HG03175 (cell line): ENCODE data around the gene SMAP1.

Experiments
- ATAC-seq: cut with Tn5 transposase; IDR thresholded peaks from one replicate; pipeline ENCODE4 v1.9.1; 2021; ENCODE audit warnings: mild to moderate bottlenecking, moderate library complexity; ENCODE audit not compliant: unreplicated experiment

The SMAP1 gene

DNA sequence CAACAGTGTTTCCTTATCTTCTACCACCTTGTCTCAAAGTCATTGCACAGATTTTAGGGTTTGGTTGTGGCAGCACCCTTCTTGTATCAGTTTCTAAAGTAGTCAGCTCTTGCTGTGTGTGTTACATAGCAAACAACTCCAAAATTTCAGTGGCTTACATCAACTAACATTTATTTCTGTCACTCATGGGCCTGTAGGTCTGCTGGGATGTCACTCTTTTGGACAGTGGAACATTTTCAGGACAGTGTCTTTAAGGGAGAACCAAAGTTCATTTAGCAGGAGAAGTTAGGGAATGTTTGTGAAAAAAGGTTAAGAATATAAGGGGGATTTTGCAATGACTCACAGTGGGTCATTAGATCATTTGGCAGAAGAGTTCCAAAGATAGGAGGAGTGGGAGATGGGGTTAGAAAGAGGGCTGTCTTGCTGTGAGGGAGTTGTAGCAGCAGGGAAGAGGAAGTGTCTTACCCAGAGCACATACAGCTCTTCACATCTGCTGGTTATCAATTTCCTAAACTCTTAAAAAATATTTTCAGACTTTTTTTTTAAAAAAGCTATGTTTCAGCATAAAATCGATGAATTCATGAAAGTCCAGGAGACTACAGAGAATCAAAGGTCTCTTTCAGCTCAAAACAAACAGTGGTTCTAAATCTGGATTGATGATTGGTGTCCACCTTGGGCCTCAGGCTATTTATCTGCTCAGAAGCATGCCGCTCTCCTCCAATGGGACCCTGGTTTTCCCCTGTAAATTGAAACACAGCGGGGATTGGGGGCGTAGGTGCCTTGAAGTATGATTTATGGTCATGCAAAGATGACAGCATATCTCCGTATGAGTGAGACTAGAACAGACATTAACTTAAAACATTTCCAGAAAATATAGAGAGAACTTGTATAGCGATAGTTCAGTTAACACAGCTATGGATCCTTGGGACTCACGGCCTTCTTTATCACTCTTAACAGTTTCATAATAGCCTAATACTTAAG lies 171.9 kb downstream of the SMAP1 start:
- ATAC-seq = no peak

GRCh38 chr6:70841112-70841511 lies 173.4 kb downstream of the SMAP1 start:
- ATAC-seq = no peak

DNA sequence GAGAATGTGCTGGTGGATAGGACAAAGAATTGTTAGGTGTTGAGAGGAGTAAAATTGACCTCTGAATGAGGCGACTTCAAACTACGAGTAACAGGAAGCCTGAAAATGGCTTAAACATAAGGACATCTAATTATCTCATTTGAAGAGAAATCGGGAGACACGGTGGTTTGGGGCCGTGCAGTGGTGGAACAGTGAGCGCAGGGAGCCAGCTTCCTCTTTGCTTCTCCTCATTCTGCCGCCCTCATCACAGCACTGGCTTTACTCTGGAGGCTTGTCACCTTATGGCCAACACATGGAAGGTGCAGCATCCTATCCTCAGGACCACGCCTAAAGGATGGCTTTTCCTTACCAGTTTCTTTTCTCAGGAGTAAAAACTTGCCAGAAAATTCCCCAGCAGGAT lies 174.9 kb downstream of the SMAP1 start:
- ATAC-seq = no peak

GRCh38 chr6:70843328-70843918 lies 175.7 kb downstream of the SMAP1 start:
- ATAC-seq = no peak

DNA sequence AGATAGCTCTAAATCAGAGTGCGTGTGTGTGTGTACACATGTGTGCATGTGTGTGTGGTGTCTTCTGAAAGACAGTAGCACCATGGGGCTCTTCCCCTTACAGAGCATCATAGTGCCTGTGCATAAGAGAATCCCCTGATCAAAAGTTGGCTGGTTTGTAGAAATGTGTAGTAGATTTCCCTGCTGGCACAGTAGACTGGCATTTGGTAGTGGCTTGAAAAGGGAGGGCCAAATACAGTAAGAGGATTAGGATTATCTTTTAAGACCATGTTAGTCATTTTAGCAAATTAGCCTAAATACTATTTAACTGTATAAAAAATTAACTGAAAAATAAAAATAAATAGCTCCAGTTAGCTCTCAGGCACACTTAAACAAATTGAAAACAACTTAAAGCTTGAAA lies 176.6 kb downstream of the SMAP1 start:
- ATAC-seq = no peak

GRCh38 chr6:70846207-70846835 lies 178.6 kb downstream of the SMAP1 start:
- no peak for ATAC-seq

GRCh38 chr6:70847106-70848084 lies 179.7 kb downstream of the SMAP1 start:
- no peak for ATAC-seq

- ATAC-seq = no peak
These were observed 181.8 kb downstream of the SMAP1 start for GRCh38 chr6:70849348-70850069.

DNA sequence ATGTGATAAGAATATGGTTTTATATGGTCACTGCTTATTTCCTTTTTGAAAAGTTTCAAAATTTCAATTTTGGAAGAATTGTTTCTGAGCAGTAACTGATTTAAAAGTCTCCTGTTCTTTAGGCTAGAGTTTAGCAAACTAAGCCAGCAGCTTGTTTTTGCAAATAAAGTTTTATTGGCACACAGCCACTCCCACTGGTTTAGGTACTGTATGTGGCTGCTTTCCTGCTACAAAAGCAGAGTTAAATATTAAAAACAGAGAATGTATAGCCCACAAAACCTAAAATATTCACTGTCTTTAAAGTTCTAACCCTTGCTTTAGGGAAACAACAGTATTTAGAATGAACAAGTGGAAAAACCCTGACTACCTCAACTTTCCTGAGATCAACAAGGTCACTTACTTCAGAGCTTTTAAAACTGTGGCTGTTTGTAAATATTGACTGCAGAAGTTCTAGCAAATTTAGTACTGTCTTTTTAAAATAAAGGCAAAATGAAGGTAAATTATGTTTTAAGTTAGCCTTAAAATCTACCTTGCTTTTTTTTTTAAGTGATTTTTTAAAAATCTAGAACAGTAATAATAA lies 185.1 kb downstream of the SMAP1 start:
- no peak for ATAC-seq

- peak; percentile 100 for ATAC-seq
These were observed 189.8 kb downstream of the SMAP1 start for GRCh38 chr6:70857387-70858077.

- no peak for ATAC-seq
These were observed 192.4 kb downstream of the SMAP1 start for GRCh38 chr6:70860045-70860444.

GRCh38 chr6:70860920-70861319 lies 193.2 kb downstream of the SMAP1 start:
- ATAC-seq = no peak

- no peak for ATAC-seq
These were observed 195.7 kb downstream of the SMAP1 start for GRCh38 chr6:70863343-70863742.

DNA sequence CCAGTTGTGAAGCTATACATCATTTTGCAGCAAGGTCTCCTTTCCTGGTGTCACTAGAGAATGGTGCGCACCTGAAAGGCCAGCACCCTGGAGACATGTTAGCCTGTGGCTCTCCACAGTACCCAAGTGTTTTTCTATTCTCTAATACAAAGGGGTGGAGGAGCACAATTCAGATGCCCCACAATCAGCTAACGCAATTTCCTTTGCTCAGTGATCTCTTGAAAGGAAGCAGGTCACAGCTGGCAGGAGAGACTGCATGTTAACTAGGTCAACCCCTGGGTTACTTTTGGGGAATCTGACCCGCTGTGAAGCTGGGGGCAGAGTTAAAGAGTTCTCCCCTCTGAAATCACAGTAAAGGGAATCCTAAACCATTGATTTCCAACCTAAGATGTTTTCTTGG lies 196.7 kb downstream of the SMAP1 start:
- ATAC-seq = no peak

DNA sequence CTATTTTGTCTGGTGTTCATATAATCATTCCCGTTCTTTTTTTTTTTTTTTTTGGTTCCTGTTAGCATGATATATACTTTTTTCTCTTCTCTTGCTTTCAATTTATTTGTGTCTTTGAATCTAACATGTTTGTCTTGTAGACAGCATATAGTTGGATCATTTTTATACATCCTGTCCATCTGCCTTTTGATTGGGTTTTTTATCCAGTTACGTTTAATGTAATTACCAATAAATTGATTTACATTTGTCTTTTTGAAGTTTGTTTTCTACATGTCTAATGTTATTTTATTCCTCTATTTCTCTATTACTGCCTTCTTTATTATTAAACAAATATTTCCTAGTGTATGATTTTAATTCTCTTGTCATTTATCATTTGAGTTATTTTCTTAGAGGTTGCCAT lies 204.8 kb downstream of the SMAP1 start:
- ATAC-seq = no peak

DNA sequence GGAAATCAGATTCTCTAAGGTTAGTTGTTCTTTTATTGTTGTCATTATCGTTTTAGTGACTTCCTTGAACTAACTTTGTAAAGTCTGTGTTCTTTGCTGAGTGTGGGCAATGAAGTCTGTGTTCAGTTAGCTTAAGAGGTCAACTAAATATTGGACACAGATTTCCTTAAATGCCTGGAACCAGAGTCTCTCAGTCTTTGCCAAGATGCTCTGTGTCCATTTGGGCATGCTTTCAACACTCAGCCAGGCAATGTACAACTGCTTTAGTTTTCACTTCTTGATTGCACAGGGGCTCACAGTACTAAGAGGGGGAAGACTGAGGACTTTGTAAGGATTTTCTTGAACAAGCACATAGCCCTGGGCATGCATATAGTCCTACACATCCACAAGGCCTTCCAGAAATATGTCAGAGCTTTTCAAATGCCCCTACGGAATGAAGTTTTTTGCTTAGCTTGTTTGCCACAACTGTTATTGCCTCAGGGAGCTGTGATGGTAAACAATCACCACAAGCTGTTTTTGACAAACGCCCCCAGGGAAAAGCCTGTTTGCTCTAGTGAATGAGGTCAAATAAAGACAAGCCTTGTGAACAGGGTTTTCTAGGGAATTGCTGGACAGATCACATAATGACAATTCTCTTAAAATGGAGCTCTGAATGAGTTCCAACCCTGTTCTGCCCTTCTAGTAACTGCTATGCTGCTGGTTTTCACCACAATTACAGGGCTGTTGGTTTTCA lies 206.7 kb downstream of the SMAP1 start:
- ATAC-seq = no peak

DNA sequence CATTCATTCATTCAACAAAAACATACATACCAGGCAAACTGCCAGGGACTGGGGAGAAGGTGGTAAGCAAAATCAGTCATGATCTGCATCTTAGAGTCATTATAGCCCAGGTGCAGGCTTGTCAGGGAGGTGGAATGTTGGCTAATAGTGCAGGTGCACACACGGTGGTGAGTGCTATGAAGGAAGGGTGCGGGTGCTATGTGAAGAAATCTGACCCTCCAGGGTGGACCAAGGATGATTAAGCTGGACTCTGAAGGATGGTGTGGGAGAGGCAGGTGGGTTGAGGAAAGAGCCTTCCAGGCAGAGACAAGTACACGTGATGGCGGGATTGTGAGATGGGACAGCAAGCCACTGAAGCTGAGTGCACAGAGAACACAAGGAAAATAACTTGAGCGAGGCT lies 211.8 kb downstream of the SMAP1 start:
- no peak for ATAC-seq
